NCI-H1436 treated with DMSO at 0.1 percent for 48 hours (cell line): ENCODE data around the gene TPD52L1.
"Not testable (repeated sequence)": the region's sequence is repeated elsewhere in the genome, so short reads cannot be mapped to it uniquely, and the experiment has no call there.

ENCODE experiments used
- DNase-seq: peaks from one replicate; lab custom pipeline; 2025; lab: John Stamatoyannopoulos, UW

Gene TPD52L1

DNA sequence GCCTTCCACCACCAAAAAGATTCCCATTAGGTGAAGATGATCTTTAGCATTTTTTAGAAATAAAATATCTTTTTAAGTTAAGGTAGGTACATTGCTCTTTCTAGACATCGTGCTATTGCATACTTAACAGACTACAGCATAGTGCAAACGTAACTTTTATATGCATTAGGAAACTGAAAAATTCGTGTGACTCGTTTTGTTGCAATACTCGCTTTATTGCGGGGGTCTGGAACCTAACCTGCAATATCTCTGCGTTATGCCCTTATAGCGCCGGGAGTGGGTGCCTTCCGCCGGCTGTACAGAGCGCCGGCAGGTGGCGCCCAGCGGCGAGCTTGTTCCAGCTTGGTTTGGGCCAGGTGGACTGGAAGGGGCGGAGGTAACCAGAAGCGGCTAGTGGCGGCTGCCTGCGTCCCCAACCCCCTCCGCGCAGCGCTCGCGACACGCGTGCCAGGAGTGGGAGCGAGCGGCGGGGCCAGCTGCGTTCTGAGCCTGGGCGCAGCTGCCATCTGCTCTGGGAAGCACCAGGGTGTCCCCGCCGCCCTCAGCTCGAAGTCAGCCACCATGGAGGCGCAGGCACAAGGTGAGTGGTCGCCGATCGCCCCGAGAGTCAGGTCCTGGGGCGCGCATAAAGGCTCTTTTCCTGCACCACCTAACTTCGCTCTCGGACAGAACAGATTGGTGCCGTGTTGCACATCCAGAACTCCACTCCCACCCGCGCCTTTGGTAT lies at the start of gene TPD52L1:
Gene TPD52L1, plus strand, starts transcription at position 383 of the 727 bp plus-strand sequence. Its CDS starts 179 bp downstream, at position 562.
- peak; percentile 15 for DNase-seq

DNA sequence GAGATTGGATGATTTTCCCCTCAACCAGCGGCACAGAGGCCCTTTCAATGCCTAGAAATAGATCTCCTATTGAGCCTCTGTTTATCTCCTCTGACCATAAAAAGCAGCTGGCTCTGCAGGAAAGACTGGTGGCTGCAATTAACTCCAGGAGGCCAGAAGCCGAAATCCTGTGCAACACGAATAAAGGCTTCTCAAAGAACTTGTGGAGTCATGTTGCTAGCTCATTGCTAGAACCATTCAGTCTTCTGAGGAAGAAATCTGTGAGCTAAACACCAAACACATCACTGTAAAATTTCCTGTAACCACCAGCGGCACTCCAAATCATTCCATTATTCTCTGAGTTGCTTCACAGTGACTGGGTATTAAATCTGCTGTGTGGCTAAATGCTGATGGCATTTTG lies 49.1 kb upstream of the TPD52L1 start:
- no peak for DNase-seq

DNA sequence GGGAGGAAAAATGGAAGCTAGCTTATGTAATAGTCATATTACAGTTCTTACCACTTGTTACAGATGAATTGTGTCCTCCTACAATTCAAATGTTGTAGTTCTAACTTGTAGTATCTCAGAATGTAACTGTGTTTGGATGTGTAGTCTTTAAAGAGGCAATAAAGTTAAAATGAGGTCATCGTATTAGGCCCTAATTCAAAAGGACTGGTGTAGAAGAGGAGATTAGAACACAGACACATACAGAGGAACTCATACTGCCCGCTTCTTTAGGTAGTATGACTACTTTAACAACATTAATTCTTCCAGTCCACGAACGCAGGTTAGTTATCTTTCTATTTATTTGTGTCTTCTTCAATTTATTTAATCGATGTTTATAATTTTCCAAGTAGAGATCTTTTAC lies 46.5 kb upstream of the TPD52L1 start:
- DNase-seq: no peak

DNA sequence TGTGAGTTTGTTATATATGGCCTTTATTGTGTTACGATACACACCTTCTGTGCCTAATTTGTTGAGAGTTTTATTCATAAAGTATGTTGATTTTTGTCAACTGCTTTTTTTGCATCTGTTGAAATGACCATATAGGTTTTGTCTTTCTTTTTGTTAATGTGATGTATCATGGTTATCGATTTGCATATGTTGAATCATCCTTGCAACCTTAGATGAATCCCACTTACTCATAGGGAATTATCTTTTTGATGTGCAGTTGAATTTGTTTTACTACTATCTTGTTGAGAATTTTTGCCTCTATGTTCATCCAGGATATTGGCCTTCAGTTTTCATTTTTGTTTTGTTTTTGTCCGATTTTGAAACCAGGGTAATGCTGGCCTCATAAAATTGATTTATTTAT lies 45.7 kb upstream of the TPD52L1 start:
- no peak for DNase-seq

DNA sequence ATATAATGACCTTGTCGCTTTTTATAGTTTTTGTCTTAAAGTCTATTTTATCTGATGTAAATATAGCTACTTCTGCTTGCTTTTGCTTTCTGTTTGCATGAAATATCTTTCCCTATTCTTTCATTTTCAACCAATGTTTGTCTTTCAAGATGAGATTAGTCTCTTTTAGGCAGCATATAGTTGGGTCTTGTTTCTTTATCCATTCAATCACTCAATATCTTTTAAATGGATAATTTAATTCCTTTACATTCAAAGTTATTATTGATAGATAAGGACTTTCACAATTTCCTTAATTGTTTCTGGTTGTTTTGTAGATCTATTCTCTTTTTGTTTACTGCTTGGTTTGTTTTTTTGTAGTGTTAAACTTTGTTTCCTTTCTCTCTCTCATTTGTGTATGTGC lies 43.5 kb upstream of the TPD52L1 start:
- no peak for DNase-seq

DNA sequence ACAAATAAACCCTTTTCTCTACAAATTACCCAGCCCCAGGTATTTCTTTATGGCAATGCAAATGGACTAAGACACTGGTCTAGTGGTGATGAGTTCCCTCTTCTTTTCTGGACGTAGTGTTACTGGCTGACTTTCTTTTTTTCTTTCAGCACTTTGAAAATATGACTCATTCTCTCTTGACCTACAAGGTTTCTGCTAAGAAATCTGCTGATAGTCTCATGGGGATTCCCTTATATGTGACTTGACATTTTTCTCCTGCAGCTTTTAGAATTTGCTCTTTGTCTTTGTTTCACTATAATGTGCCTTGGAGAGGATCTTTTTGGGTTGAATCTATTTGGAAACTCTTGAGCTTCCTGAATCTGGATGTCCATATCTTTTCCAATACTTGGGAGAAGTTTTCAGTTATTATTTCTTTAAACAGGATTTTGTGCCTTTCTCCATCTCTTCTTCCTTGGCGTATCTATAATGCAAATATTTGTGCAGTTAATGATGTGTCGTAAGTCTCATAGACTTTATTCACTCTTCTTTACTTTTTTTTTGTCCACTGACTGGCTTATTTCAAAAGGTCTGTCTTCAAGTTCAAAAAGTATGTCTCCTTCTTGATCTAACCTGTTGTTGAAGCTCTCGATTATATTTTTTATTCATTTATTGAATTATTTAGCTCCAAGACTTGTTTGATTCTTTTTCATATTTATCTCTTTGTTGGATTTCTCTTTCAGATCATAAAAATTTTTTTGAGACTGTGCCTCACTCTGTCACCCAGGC lies 42.2 kb upstream of the TPD52L1 start:
- DNase-seq: no peak

DNA sequence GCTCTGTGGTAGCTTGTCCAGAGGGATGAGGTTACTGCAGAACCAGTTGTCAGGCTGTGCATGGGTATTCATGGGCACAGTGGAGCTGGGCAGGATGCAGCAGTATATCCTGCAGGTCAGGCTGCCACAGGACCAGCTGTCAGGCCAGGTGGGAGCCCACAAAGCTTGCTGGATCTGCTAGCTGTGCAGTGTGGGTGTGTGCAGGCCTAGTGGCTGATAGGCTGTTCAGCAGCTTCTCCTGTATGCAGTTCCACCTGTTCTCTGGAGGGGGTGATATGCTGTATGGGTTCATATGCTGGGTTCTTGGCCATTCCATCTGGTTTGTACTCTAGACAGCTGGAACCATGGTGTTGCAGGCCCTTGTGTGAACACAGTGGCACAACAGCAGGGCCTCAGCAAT lies 40.6 kb upstream of the TPD52L1 start:
- no peak for DNase-seq

DNA sequence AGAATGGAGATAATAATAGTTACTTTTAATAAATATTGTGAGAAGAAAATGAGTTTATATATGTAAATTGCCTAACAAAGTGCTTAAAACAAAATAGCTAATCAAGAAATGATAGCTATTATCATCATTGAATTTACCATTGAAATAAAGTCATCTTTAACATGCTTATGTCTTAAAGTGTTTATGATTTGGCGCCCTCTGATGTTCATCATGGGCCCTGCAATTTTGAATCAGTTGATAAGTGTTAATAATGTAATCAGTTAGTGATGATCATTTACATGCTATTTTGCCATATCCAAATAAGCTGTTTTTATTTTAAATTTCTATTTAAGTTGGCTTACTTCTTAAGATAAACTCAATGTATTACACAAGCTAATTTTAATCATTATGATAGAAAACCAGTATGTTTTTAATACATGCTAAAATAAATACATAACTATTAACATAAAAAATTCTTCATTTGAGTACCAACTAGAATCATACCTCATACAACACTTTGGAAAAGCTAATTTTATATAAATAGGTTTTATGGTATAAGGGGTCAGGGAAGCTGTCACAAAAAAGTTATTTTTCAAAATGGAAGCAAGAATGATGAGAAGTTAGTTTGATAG lies 39.2 kb upstream of the TPD52L1 start:
- DNase-seq: peak; percentile 0

DNA sequence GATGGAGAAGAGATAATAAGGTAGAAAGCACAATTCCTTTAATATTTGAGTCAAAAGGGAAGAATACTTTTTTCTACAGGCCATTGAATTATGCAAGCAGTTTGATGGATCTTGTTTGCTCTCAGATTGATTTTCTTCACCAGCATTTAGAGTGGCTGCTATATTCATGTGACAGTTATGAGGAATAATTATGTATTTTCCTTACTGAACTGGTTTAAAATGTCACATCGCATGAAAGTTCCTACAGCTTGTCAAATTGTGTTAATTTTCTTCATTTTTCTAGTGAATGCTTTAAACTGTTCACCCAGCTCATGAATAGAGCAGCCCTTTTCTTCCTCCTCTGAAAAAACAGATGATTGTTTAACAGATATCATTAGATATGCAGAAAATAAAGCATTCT lies 37.4 kb upstream of the TPD52L1 start:
- no peak for DNase-seq

GRCh38 chr6:125116710-125117109 lies 36.9 kb upstream of the TPD52L1 start:
- no peak for DNase-seq

- no peak for DNase-seq
These were observed 35.8 kb upstream of the TPD52L1 start for GRCh38 chr6:125117818-125118217.

GRCh38 chr6:125120054-125120590 lies 33.5 kb upstream of the TPD52L1 start:
- DNase-seq: no peak

GRCh38 chr6:125121894-125122293 lies 31.7 kb upstream of the TPD52L1 start:
- no peak for DNase-seq

DNA sequence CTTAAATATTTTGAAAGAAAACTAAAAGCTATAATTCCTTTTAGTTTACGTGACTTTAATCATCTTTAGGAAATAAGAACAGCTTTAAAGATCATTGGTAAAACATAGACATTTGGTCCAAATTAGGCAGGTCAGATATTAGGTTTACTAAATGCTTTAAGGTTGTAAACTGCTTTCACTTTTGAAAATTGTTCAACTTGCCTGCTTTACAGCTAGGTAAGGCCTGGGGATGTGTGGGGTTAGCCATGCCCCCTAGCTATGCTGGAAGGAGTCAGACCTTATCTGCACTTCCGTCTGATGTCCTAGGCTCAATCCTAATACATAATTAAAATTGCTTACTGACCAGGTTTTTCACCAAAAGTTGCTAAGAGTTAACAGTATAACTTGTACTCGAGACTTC lies 30.5 kb upstream of the TPD52L1 start:
- DNase-seq: no peak

DNA sequence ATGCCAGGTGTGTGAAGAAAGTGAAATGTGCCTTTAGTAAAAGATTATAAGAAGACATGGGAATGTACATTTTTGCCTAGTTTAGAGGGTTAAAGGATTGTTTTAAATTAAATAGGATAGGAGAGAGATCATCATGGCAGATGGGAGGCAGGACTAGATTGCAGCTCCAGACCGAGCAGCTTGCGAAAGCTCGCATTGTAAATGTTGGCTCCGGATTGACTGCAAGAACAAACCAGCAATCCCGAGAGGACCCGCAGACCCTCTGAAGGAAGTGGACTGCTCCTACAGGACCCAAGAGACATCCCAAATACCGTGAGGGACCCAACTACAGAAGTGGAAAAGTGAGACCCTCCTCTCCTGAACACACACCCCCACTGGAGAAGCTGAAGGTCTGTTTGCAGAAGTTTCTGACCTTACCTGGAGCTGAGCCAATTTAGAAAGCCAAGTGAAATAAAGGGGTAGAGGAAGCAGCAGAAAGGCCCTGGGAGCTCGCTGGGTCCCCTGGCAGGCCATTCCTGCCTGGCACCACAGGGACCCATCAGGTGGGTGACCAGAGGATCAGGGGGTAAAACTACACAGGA lies 30.0 kb upstream of the TPD52L1 start:
- no peak for DNase-seq

GRCh38 chr6:125124049-125124669 lies 29.4 kb upstream of the TPD52L1 start:
- no peak for DNase-seq

- DNase-seq: not testable (repeated sequence)
These were observed 27.7 kb upstream of the TPD52L1 start for GRCh38 chr6:125125856-125126255.

GRCh38 chr6:125129354-125129753 lies 24.2 kb upstream of the TPD52L1 start:
- DNase-seq: no peak

GRCh38 chr6:125132058-125132457 lies 21.5 kb upstream of the TPD52L1 start:
- DNase-seq: no peak

GRCh38 chr6:125136378-125136777 lies 17.2 kb upstream of the TPD52L1 start:
- no peak for DNase-seq

GRCh38 chr6:125138083-125138482 lies 15.5 kb upstream of the TPD52L1 start:
- DNase-seq: no peak

GRCh38 chr6:125140808-125141207 lies 12.8 kb upstream of the TPD52L1 start:
- no peak for DNase-seq
